Tibial artery (tissue), 4 donors: ENCODE results near the gene PXDN.
"Not testable (repeated sequence)": the region's sequence is repeated elsewhere in the genome, so short reads cannot be mapped to it uniquely, and the experiment has no call there.

Experiments
- DNase-seq, 2 donors: peaks; one replicate each; pipeline ENCODE4 v3.0.0-alpha.2; 2019
- H3K27ac ChIP-seq, 2 donors: fragments of 200-600 bp; sonication (generic) in 1 of 2; 1 replicate in 1 of 2; 2 replicates in 1 of 2; pipeline ENCODE4 v1.5.1; 2018 to 2019; ENCODE audit warnings: mild to moderate bottlenecking in 1 of 2
- H3K27me3 ChIP-seq, 2 donors: fragments of 200-600 bp; sonication (generic) in 1 of 2; one replicate each; pipeline versions ENCODE4 v1.5.1 to v1.6.0; 2016 to 2019
- H3K36me3 ChIP-seq, 3 donors: fragments of 200-600 bp; sonication (generic) in 2 of 3; one replicate each; pipeline ENCODE4 v1.5.1; 2016 to 2019; ENCODE audit warnings: mild to moderate bottlenecking in 2 of 3
- H3K4me1 ChIP-seq, 4 donors: fragments of 200-600 bp; sonication (generic) in 2 of 4; 1 replicate in 3 of 4; 2 replicates in 1 of 4; pipeline ENCODE4 v1.5.1; 2016 to 2019
- H3K4me3 ChIP-seq, 2 donors: fragments of 200-600 bp; sonication (generic) in 1 of 2; 1 replicate in 1 of 2; 2 replicates in 1 of 2; pipeline ENCODE4 v1.5.1; 2018 to 2019; ENCODE audit warnings: mild to moderate bottlenecking in 2 of 2
- H3K9me3 ChIP-seq, 3 donors: fragments of 200-600 bp; sonication (generic) in 1 of 3; one replicate each; pipeline ENCODE4 v1.5.1; 2016 to 2019
- intact Hi-C: fragments of 100-400 bp; cut with DNase I; formaldehyde crosslinking; loops from one replicate; pipeline ENCODE4 v1.15.0; 2023; ENCODE audit warnings: low total_unique reads
- TF ChIP-seq, protein P1 (sequence below), 2 experiments: fragments of 200-600 bp in 1 of 2; fragments of 450-650 bp in 1 of 2; IDR thresholded peaks; one replicate each; pipeline ENCODE4 v1.5.1; 2017 to 2019; ENCODE audit warnings: antibody characterized with exemption in 2 of 2, mild to moderate bottlenecking in 1 of 2, moderate library complexity in 1 of 2

PXDN gene

DNA sequence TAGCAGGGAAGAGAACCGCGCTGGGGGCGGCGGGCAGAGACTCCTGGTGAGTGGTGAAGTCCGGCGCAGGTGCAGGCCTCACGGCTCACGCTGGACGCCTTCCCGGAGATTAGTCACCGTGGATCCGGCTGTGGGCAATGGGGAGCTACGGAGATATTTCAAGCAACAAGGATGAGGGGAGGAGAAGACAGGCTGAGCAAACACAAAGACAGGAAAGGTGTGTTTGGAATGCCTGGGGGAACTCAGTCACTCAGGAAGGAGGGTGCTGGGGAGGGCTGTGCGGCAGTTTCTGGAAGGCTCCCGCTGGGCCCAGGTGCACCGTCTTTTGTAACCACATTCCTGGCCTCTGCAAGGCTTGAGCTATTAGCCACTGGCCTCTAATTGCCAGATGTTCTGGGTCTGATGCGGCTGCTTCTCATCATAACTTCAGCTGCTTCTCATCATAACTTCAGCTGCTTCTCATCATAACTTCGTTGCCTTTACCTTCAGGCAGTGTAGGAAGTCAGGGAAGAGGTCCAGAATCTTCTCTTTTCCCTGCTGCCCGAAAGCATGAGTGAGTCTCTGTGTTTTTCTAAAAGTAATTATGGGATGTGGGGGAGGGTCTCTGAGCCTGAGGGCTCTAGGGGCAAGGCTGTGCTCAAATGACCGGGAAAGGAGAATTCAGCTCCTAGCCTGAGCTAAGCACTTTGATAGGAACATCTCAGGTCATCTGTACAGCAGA, 118.9 kb downstream of the PXDN start:
- intact Hi-C loops: no loop called here
- no peak overlapping the region for H3K4me3 ChIP-seq
- H3K27ac ChIP-seq: no peak overlapping the region
- no peak for DNase-seq
- peaks cover 0 to 8% (median 0%) of the 10 kb centered on the region in 3 donors for H3K9me3 ChIP-seq
- H3K36me3 ChIP-seq: peaks cover 0 to 12% (median 10%) of the 10 kb centered on the region in 3 donors
- H3K27me3 ChIP-seq: no peaks in the 10 kb centered on the region
- TF ChIP-seq, protein P1, sequence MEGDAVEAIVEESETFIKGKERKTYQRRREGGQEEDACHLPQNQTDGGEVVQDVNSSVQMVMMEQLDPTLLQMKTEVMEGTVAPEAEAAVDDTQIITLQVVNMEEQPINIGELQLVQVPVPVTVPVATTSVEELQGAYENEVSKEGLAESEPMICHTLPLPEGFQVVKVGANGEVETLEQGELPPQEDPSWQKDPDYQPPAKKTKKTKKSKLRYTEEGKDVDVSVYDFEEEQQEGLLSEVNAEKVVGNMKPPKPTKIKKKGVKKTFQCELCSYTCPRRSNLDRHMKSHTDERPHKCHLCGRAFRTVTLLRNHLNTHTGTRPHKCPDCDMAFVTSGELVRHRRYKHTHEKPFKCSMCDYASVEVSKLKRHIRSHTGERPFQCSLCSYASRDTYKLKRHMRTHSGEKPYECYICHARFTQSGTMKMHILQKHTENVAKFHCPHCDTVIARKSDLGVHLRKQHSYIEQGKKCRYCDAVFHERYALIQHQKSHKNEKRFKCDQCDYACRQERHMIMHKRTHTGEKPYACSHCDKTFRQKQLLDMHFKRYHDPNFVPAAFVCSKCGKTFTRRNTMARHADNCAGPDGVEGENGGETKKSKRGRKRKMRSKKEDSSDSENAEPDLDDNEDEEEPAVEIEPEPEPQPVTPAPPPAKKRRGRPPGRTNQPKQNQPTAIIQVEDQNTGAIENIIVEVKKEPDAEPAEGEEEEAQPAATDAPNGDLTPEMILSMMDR (IDR thresholded peaks at IDR 0.05): no peak
- H3K4me1 ChIP-seq: peaks cover 0 to 28% (median 20%) of the 10 kb centered on the region in 4 donors

DNA sequence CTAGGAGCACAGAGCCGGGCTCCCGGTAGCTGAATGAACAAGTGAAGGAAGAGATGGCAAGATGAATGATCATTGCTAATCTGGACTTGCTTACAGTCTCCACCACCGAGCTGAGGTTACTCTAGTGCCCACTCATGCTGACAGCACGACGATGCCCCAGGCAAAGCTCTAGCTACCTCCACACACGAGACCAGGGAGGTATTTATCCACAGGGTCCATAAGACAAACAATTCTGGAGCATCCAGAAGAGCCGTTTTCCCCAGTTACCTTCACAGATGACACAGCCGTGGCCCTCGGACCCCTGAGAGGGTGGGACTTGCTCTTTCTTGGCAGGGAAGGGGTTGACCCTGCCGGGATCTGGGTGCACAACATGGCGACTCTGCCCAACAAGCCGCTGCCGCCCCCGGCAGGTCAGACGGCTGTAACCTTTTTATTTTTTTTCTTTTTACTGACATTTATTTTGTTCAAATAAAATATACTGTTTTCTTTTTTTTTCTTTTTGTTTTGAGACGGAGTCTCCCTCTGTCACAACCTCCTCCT, 120.3 kb downstream of the PXDN start:
- H3K4me1 ChIP-seq: peaks cover 0 to 24% (median 14%) of the 10 kb centered on the region in 4 donors
- TF ChIP-seq, protein P1 (IDR thresholded peaks at IDR 0.05): no peak
- no peak overlapping the region for H3K27ac ChIP-seq
- intact Hi-C loops: no loop called here
- DNase-seq: no peak
- H3K27me3 ChIP-seq: no peaks in the 10 kb centered on the region
- no peak overlapping the region for H3K4me3 ChIP-seq
- H3K36me3 ChIP-seq: no peaks in the 10 kb centered on the region
- H3K9me3 ChIP-seq: no peaks in the 10 kb centered on the region

DNA sequence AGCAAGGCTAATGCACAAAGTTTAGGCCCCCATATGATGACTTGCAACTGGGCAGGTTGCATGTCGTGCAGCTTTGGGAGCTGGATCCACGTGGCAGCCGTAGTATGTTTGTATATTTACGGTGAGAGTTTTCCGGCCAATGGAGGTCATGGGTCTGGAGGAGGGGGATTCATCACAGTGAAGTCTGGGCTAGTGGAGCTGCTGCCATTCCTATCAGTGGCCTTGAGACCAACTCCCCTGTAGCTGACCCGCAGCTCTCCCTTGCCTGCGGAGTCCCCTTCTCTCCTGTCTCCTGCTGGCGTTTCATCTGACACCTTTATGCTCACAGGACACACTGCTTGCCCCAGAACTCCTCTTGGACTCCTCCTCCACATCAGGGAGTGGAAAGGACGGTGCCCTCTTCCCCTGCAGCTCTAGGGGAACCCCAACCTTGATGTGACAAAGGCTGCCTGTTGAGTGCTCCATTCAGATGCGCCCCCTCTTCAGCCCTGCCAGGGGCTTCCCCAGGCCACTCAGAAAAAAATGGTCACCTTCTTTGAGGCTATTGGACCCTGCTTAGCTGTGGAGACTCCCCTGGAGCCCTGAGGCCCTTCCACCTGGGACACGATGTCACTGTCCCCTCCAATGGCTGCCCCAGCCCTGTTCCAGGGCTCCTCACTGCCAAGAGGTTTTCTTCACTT, 121.7 kb downstream of the PXDN start:
- intact Hi-C loops: no loop called here
- Histone ChIP-seq H3K27me3 (no peaks in the 10 kb centered on the region), H3K4me1 (peaks cover 0 to 11% (median under 1%) of the 10 kb centered on the region in 4 donors), H3K36me3 (no peaks in the 10 kb centered on the region), H3K4me3 (no peak overlapping the region), H3K9me3 (no peaks in the 10 kb centered on the region), H3K27ac (no peak overlapping the region)
- TF ChIP-seq, protein P1 (IDR thresholded peaks at IDR 0.05): no peak
- DNase-seq: no peak

GRCh38 chr2:1621976-1622375, 122.3 kb downstream of the PXDN start:
- H3K4me3 ChIP-seq, H3K36me3 ChIP-seq: not testable (repeated sequence)

GRCh38 chr2:1621501-1621900, 122.8 kb downstream of the PXDN start:
- Histone ChIP-seq H3K36me3 (no peaks in the 10 kb centered on the region), H3K4me3 (no peak overlapping the region), H3K4me1 (peaks cover 0 to 10% (median 0%) of the 10 kb centered on the region in 4 donors), H3K27ac (no peak overlapping the region), H3K9me3 (no peaks in the 10 kb centered on the region), H3K27me3 (no peaks in the 10 kb centered on the region)
- no peak for DNase-seq
- TF ChIP-seq, protein P1 (IDR thresholded peaks at IDR 0.05): no peak
- intact Hi-C loops: no loop called here

More at GRCh38 chr2:1621976-1622375, 122.3 kb downstream of the PXDN start:
- DNase-seq, H3K27ac ChIP-seq, intact Hi-C loops, H3K4me1 ChIP-seq, H3K9me3 ChIP-seq, H3K27me3 ChIP-seq: not testable (repeated sequence)

- intact Hi-C loops: no loop called here
- peak in 1 of 2 donors; percentile 51 for DNase-seq
- no peak overlapping the region for H3K27ac ChIP-seq
- TF ChIP-seq, protein P1 (IDR thresholded peaks at IDR 0.05): no peak
- no peak overlapping the region for H3K4me3 ChIP-seq
- H3K4me1 ChIP-seq: peaks cover 0 to 10% (median 0%) of the 10 kb centered on the region in 4 donors
- no peaks in the 10 kb centered on the region for H3K9me3 ChIP-seq
- H3K36me3 ChIP-seq: no peaks in the 10 kb centered on the region
- no peaks in the 10 kb centered on the region for H3K27me3 ChIP-seq
Measured at GRCh38 chr2:1621041-1621440, 123.3 kb downstream of the PXDN start.
